Posterior cingulate gyrus (tissue), 11 donors: ENCODE results near the gene DUSP28.
A peak's percentile ranks its signal among the peaks of the same experiment; 100 is the strongest.

ENCODE experiments used
- DNase-seq, 10 donors: peaks; one replicate each; pipeline versions ENCODE4 v3.0.0 to v3.0.0-alpha.2; 2020 to 2021; ENCODE audit warnings: mixed read lengths in 3 of 10
- intact Hi-C: fragments of 100-400 bp; cut with DNase I; formaldehyde crosslinking; loops from one replicate; pipeline ENCODE4 v1.15.1; 2023

Gene DUSP28

GRCh38 chr2:240582781-240583180, 22.6 kb downstream of the DUSP28 start:
- intact Hi-C loops: no loop called here
- DNase-seq: peak in 1 of 10 donors; percentile 8

- DNase-seq: peak in 2 of 10 donors; percentile 25 to 38
- intact Hi-C loops: no loop called here
Measured at GRCh38 chr2:240583774-240584173, 23.6 kb downstream of the DUSP28 start.

- intact Hi-C loops: no loop called here
- peak in 4 of 10 donors; percentile 10 to 26 (median 24) for DNase-seq
Measured at GRCh38 chr2:240584486-240585031, 24.4 kb downstream of the DUSP28 start.

GRCh38 chr2:240585101-240585500, 24.9 kb downstream of the DUSP28 start:
- peak in 3 of 10 donors; percentile 10 to 48 (median 40) for DNase-seq
- intact Hi-C loops: no loop called here

DNA sequence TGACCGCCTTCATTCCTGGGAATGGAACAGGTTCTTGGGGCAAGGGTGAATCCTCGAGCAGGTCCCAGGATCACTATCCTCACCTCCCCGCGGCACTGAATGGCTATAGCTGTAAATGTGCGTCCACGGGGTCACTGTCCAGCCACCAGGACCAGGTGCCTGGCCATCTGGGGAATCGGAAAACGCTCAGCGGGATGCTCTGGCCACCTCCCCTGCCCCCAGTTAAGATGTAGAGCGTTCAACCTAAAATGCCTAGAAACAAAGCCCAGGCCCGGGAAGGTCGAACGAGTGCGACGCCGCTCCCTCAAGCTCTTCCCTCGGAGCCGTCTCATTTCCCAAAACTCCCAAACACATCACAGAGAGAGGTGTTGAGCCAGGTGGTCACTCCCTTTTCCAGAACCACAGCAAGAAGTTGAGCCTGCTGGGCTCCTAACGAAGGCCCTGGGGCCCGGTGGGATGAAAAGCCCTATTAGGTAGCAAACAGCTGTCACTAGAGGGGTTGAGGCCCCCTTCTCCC, 25.6 kb downstream of the DUSP28 start:
- intact Hi-C loops: loop anchor here (1.0 kb wide), 1 partner anchor 24 kb away; no protein-coding TSS in a partner anchor
- DNase-seq: peak in 1 of 10 donors; percentile 41

DNA sequence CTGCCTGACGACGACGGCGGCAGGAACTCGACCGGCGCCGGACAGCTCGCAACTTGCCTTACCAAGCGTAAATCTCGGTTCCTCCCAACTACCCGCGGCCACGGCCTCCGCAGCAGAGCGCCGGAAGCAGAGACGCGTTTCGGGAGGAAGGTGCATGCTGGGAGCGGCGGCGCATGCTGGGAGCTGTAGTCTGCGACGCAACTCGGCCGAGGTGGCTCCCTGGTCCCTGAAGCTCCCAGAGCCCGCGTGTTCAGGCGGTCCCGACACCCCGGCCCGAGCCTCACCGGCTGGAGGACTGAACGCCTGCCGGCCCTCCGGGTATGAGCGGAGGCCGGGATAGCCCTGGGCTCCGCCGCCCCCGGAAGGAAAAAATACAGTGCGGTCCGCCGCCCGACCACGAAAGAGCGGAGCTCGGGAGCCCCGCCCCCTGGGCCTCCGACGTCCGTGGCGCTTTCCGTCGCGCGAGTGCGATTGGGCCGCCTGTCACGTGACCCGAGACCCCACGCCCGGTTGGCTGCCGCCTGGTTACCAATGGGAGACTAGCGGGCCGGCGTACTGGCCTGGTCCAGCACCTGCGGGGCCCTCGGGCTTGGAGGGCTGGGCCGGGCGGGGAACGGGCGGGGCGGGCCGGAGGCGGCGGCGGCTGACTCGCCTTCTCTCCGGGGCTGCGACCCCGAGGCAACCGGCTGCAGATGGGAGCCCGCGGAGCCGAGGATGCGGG, 26.2 kb downstream of the DUSP28 start, which contains the start of gene CAPN10:
Gene CAPN10 (plus strand): TSS at position 537 of the 721 bp plus-strand sequence. CDS start 178 bp downstream, at position 715.
- intact Hi-C loops: loop anchor here (1.0 kb wide), 1 partner anchor 25 kb away; no protein-coding TSS in a partner anchor

DNA sequence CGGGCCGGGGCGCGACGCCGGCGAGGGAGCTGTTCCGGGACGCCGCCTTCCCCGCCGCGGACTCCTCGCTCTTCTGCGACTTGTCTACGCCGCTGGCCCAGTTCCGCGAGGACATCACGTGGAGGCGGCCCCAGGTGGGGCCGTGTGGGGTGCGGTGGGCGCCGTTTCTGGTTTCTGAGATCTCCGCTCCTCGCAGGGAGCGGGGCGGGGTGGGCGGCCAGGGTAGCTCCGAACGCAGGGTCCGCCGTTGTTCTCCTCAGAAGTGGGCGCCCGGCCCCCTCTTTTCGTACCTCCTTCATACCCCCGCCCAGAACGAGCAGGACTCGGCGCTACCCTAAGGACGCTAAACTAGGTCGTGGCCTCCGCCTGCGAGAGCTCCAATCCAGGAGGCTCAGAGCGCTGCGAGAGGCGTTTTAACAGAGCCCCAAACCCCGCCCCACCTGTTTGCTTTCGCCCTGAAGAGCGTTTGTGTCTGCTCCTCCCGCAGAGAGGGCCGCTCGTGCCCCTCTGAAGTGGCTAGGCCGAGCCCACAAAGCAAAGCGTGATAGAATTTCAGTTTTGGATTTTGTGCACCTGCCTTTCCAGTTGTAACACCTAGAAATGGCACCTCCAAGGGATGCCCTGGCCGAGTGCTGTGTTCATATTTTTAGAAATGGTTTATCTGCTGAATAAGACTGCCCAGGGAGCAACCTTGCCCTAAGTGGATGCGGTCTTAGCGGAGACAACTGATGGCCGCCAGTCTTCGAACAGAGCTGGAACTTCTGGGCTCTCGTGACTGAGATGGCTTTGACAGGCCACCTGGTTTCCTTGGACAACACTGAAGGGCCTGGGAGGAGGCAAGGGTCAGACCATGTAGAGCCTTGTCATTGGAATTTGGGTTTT, 27.0 kb downstream of the DUSP28 start:
- intact Hi-C loops: loop anchor here (1.0 kb wide), 1 partner anchor 26 kb away; no protein-coding TSS in a partner anchor
- peak in 2 of 10 donors; percentile 35 to 83 for DNase-seq

More for the DNA sequence above, 26.2 kb downstream of the DUSP28 start, which contains the start of gene CAPN10:
- peak; percentile 97 to 100 (median 99) for DNase-seq

GRCh38 chr2:240588006-240588655, 28.0 kb downstream of the DUSP28 start:
- DNase-seq: peak in 2 of 10 donors; percentile 26 to 46
- intact Hi-C loops: no loop called here

GRCh38 chr2:240588669-240589068, 28.5 kb downstream of the DUSP28 start:
- intact Hi-C loops: no loop called here
- DNase-seq: peak in 2 of 10 donors; percentile 5 to 31

GRCh38 chr2:240589375-240589774, 29.2 kb downstream of the DUSP28 start:
- intact Hi-C loops: no loop called here
- peak in 4 of 10 donors; percentile 23 to 65 (median 32) for DNase-seq

- intact Hi-C loops: no loop called here
- DNase-seq: peak in 4 of 10 donors; percentile 21 to 59 (median 32)
Measured at GRCh38 chr2:240589850-240590525, 29.8 kb downstream of the DUSP28 start.

GRCh38 chr2:240590681-240591111, 30.5 kb downstream of the DUSP28 start:
- intact Hi-C loops: no loop called here
- DNase-seq: peak in 5 of 10 donors; percentile 8 to 75 (median 29)

- intact Hi-C loops: no loop called here
- peak in 3 of 10 donors; percentile 2 to 35 (median 17) for DNase-seq
Measured at GRCh38 chr2:240591226-240591625, 31.1 kb downstream of the DUSP28 start.

GRCh38 chr2:240591784-240592183, 31.6 kb downstream of the DUSP28 start:
- intact Hi-C loops: no loop called here
- peak in 4 of 10 donors; percentile 20 to 80 (median 66) for DNase-seq

- peak in 9 of 10 donors; percentile 8 to 91 (median 53) for DNase-seq
- intact Hi-C loops: no loop called here
Measured at GRCh38 chr2:240593026-240593702, 33.0 kb downstream of the DUSP28 start.

GRCh38 chr2:240593703-240594451, 33.7 kb downstream of the DUSP28 start:
- peak in 5 of 10 donors; percentile 8 to 76 (median 58) for DNase-seq
- intact Hi-C loops: no loop called here

- DNase-seq: peak in 5 of 10 donors; percentile 9 to 86 (median 68)
- intact Hi-C loops: no loop called here
Measured at GRCh38 chr2:240594511-240595380, 34.6 kb downstream of the DUSP28 start.
